HUDEP-2 (cell line): ENCODE data around the gene DEPDC5.
"Not testable (repeated sequence)": the region's sequence is repeated elsewhere in the genome, so short reads cannot be mapped to it uniquely, and the experiment has no call there.

Source experiments
- DNase-seq, 76 experiments: peaks; one replicate each; lab custom pipeline; 2025; ENCODE audit not compliant: unreplicated experiment in 76 of 76; lab: John Stamatoyannopoulos, UW

The DEPDC5 gene

GRCh38 chr22:31812977-31813605 is 59.3 kb downstream of the DEPDC5 start:
- no peak for DNase-seq

- DNase-seq: not testable (repeated sequence)
Observed at GRCh38 chr22:31813898-31814297, 60.1 kb downstream of the DEPDC5 start.

GRCh38 chr22:31814942-31815341 is 61.1 kb downstream of the DEPDC5 start:
- DNase-seq: no peak

- DNase-seq: not testable (repeated sequence)
Observed at GRCh38 chr22:31815383-31815814, 61.6 kb downstream of the DEPDC5 start.

GRCh38 chr22:31816750-31817149 is 62.9 kb downstream of the DEPDC5 start:
- DNase-seq: no peak

GRCh38 chr22:31818481-31819392 is 64.9 kb downstream of the DEPDC5 start:
- no peak for DNase-seq

GRCh38 chr22:31820655-31821054 is 66.8 kb downstream of the DEPDC5 start:
- DNase-seq: no peak

GRCh38 chr22:31821572-31821971 is 67.8 kb downstream of the DEPDC5 start:
- no peak for DNase-seq

GRCh38 chr22:31822523-31822922 is 68.7 kb downstream of the DEPDC5 start:
- DNase-seq: peak in 2 of 76 experiments; percentile 4 to 11

GRCh38 chr22:31825513-31825912 is 71.7 kb downstream of the DEPDC5 start:
- no peak for DNase-seq

- DNase-seq: no peak
Observed at GRCh38 chr22:31826443-31826842, 72.6 kb downstream of the DEPDC5 start.

GRCh38 chr22:31828739-31829138 is 74.9 kb downstream of the DEPDC5 start:
- no peak for DNase-seq

- peak in 14 of 76 experiments; percentile 2 to 41 (median 13) for DNase-seq
Observed at GRCh38 chr22:31829505-31829904, 75.7 kb downstream of the DEPDC5 start.

GRCh38 chr22:31830721-31831070 is 76.9 kb downstream of the DEPDC5 start:
- no peak for DNase-seq

- DNase-seq: no peak
Observed at GRCh38 chr22:31833930-31834329, 80.1 kb downstream of the DEPDC5 start.

- DNase-seq: no peak
Observed at GRCh38 chr22:31836010-31836409, 82.2 kb downstream of the DEPDC5 start.

GRCh38 chr22:31838917-31839316 is 85.1 kb downstream of the DEPDC5 start:
- no peak for DNase-seq

GRCh38 chr22:31839986-31840385 is 86.2 kb downstream of the DEPDC5 start:
- DNase-seq: no peak

GRCh38 chr22:31840585-31840984 is 86.8 kb downstream of the DEPDC5 start:
- DNase-seq: no peak

GRCh38 chr22:31841078-31841827 is 87.4 kb downstream of the DEPDC5 start:
- no peak for DNase-seq

- DNase-seq: no peak
Observed at GRCh38 chr22:31843526-31843925, 89.7 kb downstream of the DEPDC5 start.
